ENCODE data around the gene ATP8B3.

ATP8B3 gene

GRCh38 chr19:1811942-1812425 is at the start of gene ATP8B3:
ATP8B3 (minus strand) TSS chr19:1812276; CDS start chr19:1811736, 540 bp downstream.
- no peak for DNase-seq

GRCh38 chr19:1861599-1862031 is 49.5 kb upstream of the ATP8B3 start:
- DNase-seq: peak; percentile 38

- peak; percentile 27 for DNase-seq
These were observed 48.9 kb upstream of the ATP8B3 start for GRCh38 chr19:1860821-1861598.

- DNase-seq: peak; percentile 86
These were observed 48.1 kb upstream of the ATP8B3 start for GRCh38 chr19:1860042-1860775.

GRCh38 chr19:1859331-1859781 is 47.3 kb upstream of the ATP8B3 start:
- DNase-seq: no peak

GRCh38 chr19:1858412-1859081 is 46.5 kb upstream of the ATP8B3 start:
- no peak for DNase-seq

GRCh38 chr19:1857648-1858326 is 45.7 kb upstream of the ATP8B3 start:
- DNase-seq: peak; percentile 54

GRCh38 chr19:1856698-1857603 is 44.9 kb upstream of the ATP8B3 start:
- DNase-seq: peak; percentile 82

GRCh38 chr19:1856345-1856697 is 44.2 kb upstream of the ATP8B3 start:
- peak; percentile 63 for DNase-seq

- peak; percentile 48 for DNase-seq
These were observed 43.8 kb upstream of the ATP8B3 start for GRCh38 chr19:1855828-1856255.

- peak; percentile 97 for DNase-seq
These were observed 43.2 kb upstream of the ATP8B3 start for GRCh38 chr19:1855040-1855827.

- DNase-seq: no peak
These were observed 42.5 kb upstream of the ATP8B3 start for GRCh38 chr19:1854542-1855039.

GRCh38 chr19:1854039-1854541 is 42.0 kb upstream of the ATP8B3 start:
- no peak for DNase-seq

- DNase-seq: peak; percentile 91
These were observed 41.4 kb upstream of the ATP8B3 start for GRCh38 chr19:1853295-1854038.

- DNase-seq: peak; percentile 58
These were observed 40.6 kb upstream of the ATP8B3 start for GRCh38 chr19:1852581-1853128.

GRCh38 chr19:1851654-1852580 is 39.8 kb upstream of the ATP8B3 start:
- DNase-seq: peak; percentile 98

- DNase-seq: peak; percentile 56
These were observed 39.0 kb upstream of the ATP8B3 start for GRCh38 chr19:1850809-1851653.
